PC-9 (cell line): ENCODE measurements around the gene MB.

Experiments used
- EZH2 ChIP-seq: fragments of 200-600 bp; sonication (generic); IDR thresholded peaks from 2 replicates; pipeline ENCODE4 v1.8.0; 2017; ENCODE audit warnings: antibody characterized with exemption, low read depth
- TF ChIP-seq, protein P1 (sequence below): fragments of 200-600 bp; sonication (generic); conservative IDR thresholded peaks from 2 replicates; pipeline ENCODE4 v1.6.1; 2017; ENCODE audit warnings: mixed run types, antibody characterized with exemption, mild to moderate bottlenecking, moderate library complexity

DNA sequence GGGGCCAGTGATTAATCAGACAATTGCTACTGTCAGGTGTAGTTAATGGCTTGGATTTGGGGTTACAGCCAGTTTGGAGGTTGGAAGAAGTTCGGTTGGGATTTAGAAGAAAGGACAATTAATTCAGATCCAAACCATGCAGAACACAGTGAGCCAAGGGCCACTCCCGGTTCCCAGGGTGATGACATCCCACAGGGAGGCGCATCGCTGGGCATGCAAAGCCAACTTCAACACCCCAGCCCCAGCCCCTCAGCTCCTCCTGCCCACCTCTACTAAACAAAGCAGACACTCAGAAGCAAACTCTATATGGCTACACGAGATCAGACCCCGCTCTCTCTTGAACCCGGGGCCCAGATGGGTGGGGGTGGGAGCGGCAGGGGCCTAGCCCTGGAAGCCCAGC is 10.2 kb downstream of the MB start:
- TF ChIP-seq, protein P1, sequence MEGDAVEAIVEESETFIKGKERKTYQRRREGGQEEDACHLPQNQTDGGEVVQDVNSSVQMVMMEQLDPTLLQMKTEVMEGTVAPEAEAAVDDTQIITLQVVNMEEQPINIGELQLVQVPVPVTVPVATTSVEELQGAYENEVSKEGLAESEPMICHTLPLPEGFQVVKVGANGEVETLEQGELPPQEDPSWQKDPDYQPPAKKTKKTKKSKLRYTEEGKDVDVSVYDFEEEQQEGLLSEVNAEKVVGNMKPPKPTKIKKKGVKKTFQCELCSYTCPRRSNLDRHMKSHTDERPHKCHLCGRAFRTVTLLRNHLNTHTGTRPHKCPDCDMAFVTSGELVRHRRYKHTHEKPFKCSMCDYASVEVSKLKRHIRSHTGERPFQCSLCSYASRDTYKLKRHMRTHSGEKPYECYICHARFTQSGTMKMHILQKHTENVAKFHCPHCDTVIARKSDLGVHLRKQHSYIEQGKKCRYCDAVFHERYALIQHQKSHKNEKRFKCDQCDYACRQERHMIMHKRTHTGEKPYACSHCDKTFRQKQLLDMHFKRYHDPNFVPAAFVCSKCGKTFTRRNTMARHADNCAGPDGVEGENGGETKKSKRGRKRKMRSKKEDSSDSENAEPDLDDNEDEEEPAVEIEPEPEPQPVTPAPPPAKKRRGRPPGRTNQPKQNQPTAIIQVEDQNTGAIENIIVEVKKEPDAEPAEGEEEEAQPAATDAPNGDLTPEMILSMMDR, result no peak
- TF ChIP-seq EZH2, result no peak
